HG02884 (cell line): ENCODE data around the gene MYH4.

Experiments used
- ATAC-seq: cut with Tn5 transposase; IDR thresholded peaks from one replicate; pipeline ENCODE4 v1.9.1; 2021; ENCODE audit warnings: mild to moderate bottlenecking, moderate library complexity; ENCODE audit not compliant: unreplicated experiment

Gene MYH4

GRCh38 chr17:10469459-10469858 is at the start of gene MYH4:
MYH4 (minus strand) TSS chr17:10469559; CDS start chr17:10466745, 2,814 bp downstream.
- no peak for ATAC-seq

- ATAC-seq, result no peak
Observed at GRCh38 chr17:10518271-10519037, 49.1 kb upstream of the MYH4 start, which contains the start of gene MYH1. MYH1 (minus strand) TSS chr17:10518542; CDS start chr17:10516642, 1,900 bp downstream.

- ATAC-seq, result no peak
Observed at GRCh38 chr17:10516638-10517037, 47.3 kb upstream of the MYH4 start.

- ATAC-seq, result no peak
Observed at GRCh38 chr17:10516065-10516464, 46.7 kb upstream of the MYH4 start.

- no peak for ATAC-seq
Observed at GRCh38 chr17:10513299-10514067, 44.1 kb upstream of the MYH4 start.

GRCh38 chr17:10512856-10513255 is 43.5 kb upstream of the MYH4 start:
- no peak for ATAC-seq

GRCh38 chr17:10499950-10500349 is 30.6 kb upstream of the MYH4 start:
- no peak for ATAC-seq

GRCh38 chr17:10492004-10492403 is 22.6 kb upstream of the MYH4 start:
- no peak for ATAC-seq

- no peak for ATAC-seq
Observed at GRCh38 chr17:10482252-10482651, 12.9 kb upstream of the MYH4 start.

- no peak for ATAC-seq
Observed at GRCh38 chr17:10477701-10478100, 8.3 kb upstream of the MYH4 start.

GRCh38 chr17:10474536-10474935 is 5.2 kb upstream of the MYH4 start:
- ATAC-seq, result no peak

GRCh38 chr17:10471858-10472257 is 2.5 kb upstream of the MYH4 start:
- ATAC-seq, result no peak

- ATAC-seq, result no peak
Observed at GRCh38 chr17:10463402-10463801, 6.0 kb downstream of the MYH4 start.

GRCh38 chr17:10460062-10460461 is 9.3 kb downstream of the MYH4 start:
- no peak for ATAC-seq

- no peak for ATAC-seq
Observed at GRCh38 chr17:10458701-10459100, 10.7 kb downstream of the MYH4 start.

- ATAC-seq, result no peak
Observed at GRCh38 chr17:10457952-10458351, 11.4 kb downstream of the MYH4 start.

- ATAC-seq, result no peak
Observed at GRCh38 chr17:10447026-10447931, 22.1 kb downstream of the MYH4 start.

- no peak for ATAC-seq
Observed at GRCh38 chr17:10439816-10440215, 29.5 kb downstream of the MYH4 start.

- no peak for ATAC-seq
Observed at GRCh38 chr17:10435096-10435495, 34.3 kb downstream of the MYH4 start.

GRCh38 chr17:10429421-10430045 is 39.8 kb downstream of the MYH4 start:
- no peak for ATAC-seq

GRCh38 chr17:10428781-10429180 is 40.6 kb downstream of the MYH4 start:
- ATAC-seq, result no peak
